GM23338 (cell line): ENCODE results near the gene SDR42E2. TPM values are rescaled to one million over a fixed set of nuclear protein-coding genes. Genes with fewer than 3 reads are reported as not detected.

Experiments
- ATAC-seq: fragments of 200-7000 bp; cut with Tn5 transposase; 3 replicates; pipeline ENCODE4 v1.9.1; 2020
- DNase-seq: peaks from one replicate; pipeline ENCODE4 v3.0.0-alpha.2; 2015; ENCODE audit warnings: low spot score
- H2AFZ ChIP-seq: fragments of 200-600 bp; sonication (generic); 2 replicates; pipeline ENCODE4 v1.8.0; 2016; ENCODE audit warnings: antibody characterized with exemption, mild to moderate bottlenecking, moderate library complexity
- H3F3A ChIP-seq: fragments of 200-600 bp; sonication (generic); replicated peaks from 2 replicates; pipeline ENCODE4 v1.8.0; 2017; ENCODE audit warnings: antibody characterized with exemption, mixed run types, low read depth
- H3K27ac ChIP-seq: fragments of 200-600 bp; sonication (generic); 2 replicates; pipeline ENCODE4 v1.6.1; 2016; ENCODE audit warnings: low read depth
- H3K27me3 ChIP-seq: fragments of 200-600 bp; sonication (generic); 2 replicates; pipeline ENCODE4 v1.8.0; 2016; ENCODE audit warnings: mild to moderate bottlenecking, mixed run types, moderate library complexity; ENCODE audit not compliant: insufficient read depth
- H3K36me3 ChIP-seq: fragments of 200-600 bp; sonication (generic); 2 replicates; pipeline ENCODE4 v1.8.0; 2016; ENCODE audit warnings: mild to moderate bottlenecking; ENCODE audit not compliant: insufficient read depth
- H3K4me1 ChIP-seq: fragments of 200-600 bp; sonication (generic); 2 replicates; pipeline ENCODE4 v1.8.0; 2016; ENCODE audit warnings: mild to moderate bottlenecking, moderate library complexity; ENCODE audit not compliant: insufficient read depth
- H3K4me2 ChIP-seq: fragments of 200-600 bp; sonication (generic); 2 replicates; pipeline ENCODE4 v1.7.1; 2017; ENCODE audit warnings: mixed run types
- H3K4me3 ChIP-seq: fragments of 200-600 bp; sonication (generic); 2 replicates; pipeline ENCODE4 v1.6.1; 2016; ENCODE audit warnings: mixed run types
- H3K79me2 ChIP-seq: fragments of 200-600 bp; sonication (generic); replicated peaks from 2 replicates; pipeline ENCODE4 v1.8.0; 2017; ENCODE audit warnings: mild to moderate bottlenecking; ENCODE audit not compliant: insufficient read depth
- H3K9me2 ChIP-seq: fragments of 200-600 bp; sonication (generic); 2 replicates; pipeline ENCODE4 v1.8.0; 2017; ENCODE audit not compliant: insufficient read depth
- H4K20me1 ChIP-seq: fragments of 200-600 bp; sonication (generic); replicated peaks from 2 replicates; pipeline ENCODE4 v1.8.0; 2017; ENCODE audit warnings: mild to moderate bottlenecking; ENCODE audit not compliant: insufficient read depth
- H3K27ac Mint-ChIP-seq: 2 replicates; pipeline ENCODE4 v1.8.0; 2020; ENCODE audit warnings: inconsistent platforms, mild to moderate bottlenecking, moderate library complexity, mixed read lengths
- H3K27me3 Mint-ChIP-seq: 3 replicates; pipeline ENCODE4 v1.8.0; 2022; ENCODE audit warnings: low read depth, mild to moderate bottlenecking, moderate library complexity, mixed read lengths, inconsistent platforms; ENCODE audit not compliant: insufficient read depth, poor library complexity
- H3K36me3 Mint-ChIP-seq: 3 replicates; pipeline ENCODE4 v1.8.0; 2021; ENCODE audit warnings: low read depth, mild to moderate bottlenecking, inconsistent platforms, moderate library complexity, mixed read lengths
- H3K4me1 Mint-ChIP-seq: 3 replicates; pipeline ENCODE4 v1.8.0; 2020; ENCODE audit warnings: mild to moderate bottlenecking, inconsistent platforms, mixed read lengths
- H3K4me3 Mint-ChIP-seq: 3 replicates; pipeline ENCODE4 v1.8.0; 2021; ENCODE audit warnings: moderate library complexity, mild to moderate bottlenecking, inconsistent platforms, mixed read lengths
- H3K9me3 Mint-ChIP-seq: 3 replicates; pipeline ENCODE4 v1.8.0; 2020; ENCODE audit warnings: moderate library complexity, mild to moderate bottlenecking, inconsistent platforms, mixed read lengths
- CREB1 ChIP-seq: fragments of 250-450 bp; sonication (Bioruptor Pico); IDR thresholded peaks from 2 replicates; pipeline ENCODE4 v1.5.0; 2020; ENCODE audit warnings: low read depth, mild to moderate bottlenecking, moderate library complexity
- EZH2phosphoT487 ChIP-seq: fragments of 200-600 bp; sonication (generic); IDR thresholded peaks from one replicate; pipeline ENCODE4 v1.8.1; 2018; ENCODE audit warnings: antibody characterized with exemption; ENCODE audit not compliant: unreplicated experiment
- JUNB ChIP-seq: IDR thresholded peaks from one replicate; pipeline ENCODE4 v1.6.1; 2016; ENCODE audit warnings: antibody characterized with exemption; ENCODE audit not compliant: unreplicated experiment
- NANOG ChIP-seq: IDR thresholded peaks from 2 replicates; pipeline ENCODE4 v1.6.1; 2016; ENCODE audit warnings: antibody characterized with exemption, borderline replicate concordance
- POLR2AphosphoS5 ChIP-seq: IDR thresholded peaks from 2 replicates; pipeline ENCODE4 v1.6.1; 2016; ENCODE audit warnings: antibody characterized with exemption, low read depth
- polyA plus RNA-seq: library from polyadenylated mRNA; unstranded; fragments of >200 nt; fragmentation: Nextera tagmentation; extraction: Ambion mirVana; gene quantifications from 2 replicates; pipeline ENCODE4 v1.2.1, GENCODE V29; 2016
- total RNA-seq: library from RNA; depleted of rRNA; stranded (reverse); fragments of >200 nt; shearing (Covaris generic); gene quantifications from 2 replicates; pipeline ENCODE4 v1.2.3, GENCODE V29; 2014
- TF ChIP-seq, protein P1 (sequence below): IDR thresholded peaks from one replicate; pipeline ENCODE4 v1.6.1; 2018; ENCODE audit warnings: antibody characterized with exemption; ENCODE audit not compliant: unreplicated experiment
- TF ChIP-seq, protein P2 (sequence below), 2 experiments: fragments of 200-600 bp in 1 of 2; sonication (generic) in 1 of 2; conservative IDR thresholded peaks; 2 replicates each; pipeline versions ENCODE4 v1.5.1 to v1.6.1; 2016 to 2017; ENCODE audit warnings: antibody characterized with exemption in 2 of 2, low read depth in 2 of 2, mild to moderate bottlenecking in 2 of 2, moderate library complexity in 1 of 2
- TF ChIP-seq, protein P3 (sequence below): fragments of 250-450 bp; sonication (Bioruptor Pico); IDR thresholded peaks from 2 replicates; pipeline ENCODE4 v1.5.0; 2020; ENCODE audit warnings: mild to moderate bottlenecking, moderate library complexity
- TF ChIP-seq, protein P4 (sequence below): IDR thresholded peaks from 2 replicates; pipeline ENCODE4 v1.6.1; 2016; ENCODE audit warnings: antibody characterized with exemption

The SDR42E2 gene
- total and polyA plus RNA-seq, 2 experiments from 2014 or later = 0.15 TPM; not detected in 1

DNA sequence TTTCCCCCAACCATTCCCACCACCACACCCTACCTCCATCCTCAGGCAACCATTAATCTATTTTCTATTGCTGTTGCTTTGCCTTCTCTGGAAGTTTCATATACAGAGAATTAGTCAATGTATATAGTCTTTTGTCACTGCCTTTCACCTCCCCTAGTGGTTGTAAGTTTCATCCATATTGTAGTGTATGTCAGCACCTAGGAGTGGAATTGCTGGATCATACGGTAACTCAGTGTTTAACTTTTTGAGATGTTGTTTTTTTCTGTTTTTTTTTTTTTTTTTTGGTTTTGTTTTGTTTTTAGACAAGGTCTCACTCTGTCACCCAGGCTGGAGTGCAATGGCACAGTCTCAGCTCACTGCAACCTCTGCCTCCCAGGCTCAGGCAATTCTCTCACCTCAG is 60.7 kb downstream of the SDR42E2 start:
- no peak overlapping the region for H3K4me3 ChIP-seq
- H3K4me1 ChIP-seq = peaks cover 15% of the 10 kb centered on the region
- no peak overlapping the region for H3K4me3 Mint-ChIP-seq
- no peaks in the 10 kb centered on the region for H3K36me3 ChIP-seq
- no peak for DNase-seq
- no peaks in the 10 kb centered on the region for H3K9me2 ChIP-seq
- H3K27ac ChIP-seq = peak overlapping the region; percentile 82; the same call in 1 of the 2 replicates
- no peak overlapping the region for H2AFZ ChIP-seq
- H3F3A ChIP-seq = peaks cover 11% of the 10 kb centered on the region
- no peak overlapping the region for H3K4me2 ChIP-seq
- H3K4me1 Mint-ChIP-seq = peaks cover 18% of the 10 kb centered on the region
- ATAC-seq = no peak
- no peaks in the 10 kb centered on the region for H3K27me3 ChIP-seq
- H4K20me1 ChIP-seq = no peaks in the 10 kb centered on the region
- no peaks in the 10 kb centered on the region for H3K9me3 Mint-ChIP-seq
- H3K79me2 ChIP-seq = peaks cover 36% of the 10 kb centered on the region
- no peak for TF ChIP-seq JUNB
- no peak for TF ChIP-seq CREB1 (CRISPR knock-in tag)
- TF ChIP-seq, protein P1, sequence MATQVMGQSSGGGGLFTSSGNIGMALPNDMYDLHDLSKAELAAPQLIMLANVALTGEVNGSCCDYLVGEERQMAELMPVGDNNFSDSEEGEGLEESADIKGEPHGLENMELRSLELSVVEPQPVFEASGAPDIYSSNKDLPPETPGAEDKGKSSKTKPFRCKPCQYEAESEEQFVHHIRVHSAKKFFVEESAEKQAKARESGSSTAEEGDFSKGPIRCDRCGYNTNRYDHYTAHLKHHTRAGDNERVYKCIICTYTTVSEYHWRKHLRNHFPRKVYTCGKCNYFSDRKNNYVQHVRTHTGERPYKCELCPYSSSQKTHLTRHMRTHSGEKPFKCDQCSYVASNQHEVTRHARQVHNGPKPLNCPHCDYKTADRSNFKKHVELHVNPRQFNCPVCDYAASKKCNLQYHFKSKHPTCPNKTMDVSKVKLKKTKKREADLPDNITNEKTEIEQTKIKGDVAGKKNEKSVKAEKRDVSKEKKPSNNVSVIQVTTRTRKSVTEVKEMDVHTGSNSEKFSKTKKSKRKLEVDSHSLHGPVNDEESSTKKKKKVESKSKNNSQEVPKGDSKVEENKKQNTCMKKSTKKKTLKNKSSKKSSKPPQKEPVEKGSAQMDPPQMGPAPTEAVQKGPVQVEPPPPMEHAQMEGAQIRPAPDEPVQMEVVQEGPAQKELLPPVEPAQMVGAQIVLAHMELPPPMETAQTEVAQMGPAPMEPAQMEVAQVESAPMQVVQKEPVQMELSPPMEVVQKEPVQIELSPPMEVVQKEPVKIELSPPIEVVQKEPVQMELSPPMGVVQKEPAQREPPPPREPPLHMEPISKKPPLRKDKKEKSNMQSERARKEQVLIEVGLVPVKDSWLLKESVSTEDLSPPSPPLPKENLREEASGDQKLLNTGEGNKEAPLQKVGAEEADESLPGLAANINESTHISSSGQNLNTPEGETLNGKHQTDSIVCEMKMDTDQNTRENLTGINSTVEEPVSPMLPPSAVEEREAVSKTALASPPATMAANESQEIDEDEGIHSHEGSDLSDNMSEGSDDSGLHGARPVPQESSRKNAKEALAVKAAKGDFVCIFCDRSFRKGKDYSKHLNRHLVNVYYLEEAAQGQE = no peak
- TF ChIP-seq, protein P2, sequence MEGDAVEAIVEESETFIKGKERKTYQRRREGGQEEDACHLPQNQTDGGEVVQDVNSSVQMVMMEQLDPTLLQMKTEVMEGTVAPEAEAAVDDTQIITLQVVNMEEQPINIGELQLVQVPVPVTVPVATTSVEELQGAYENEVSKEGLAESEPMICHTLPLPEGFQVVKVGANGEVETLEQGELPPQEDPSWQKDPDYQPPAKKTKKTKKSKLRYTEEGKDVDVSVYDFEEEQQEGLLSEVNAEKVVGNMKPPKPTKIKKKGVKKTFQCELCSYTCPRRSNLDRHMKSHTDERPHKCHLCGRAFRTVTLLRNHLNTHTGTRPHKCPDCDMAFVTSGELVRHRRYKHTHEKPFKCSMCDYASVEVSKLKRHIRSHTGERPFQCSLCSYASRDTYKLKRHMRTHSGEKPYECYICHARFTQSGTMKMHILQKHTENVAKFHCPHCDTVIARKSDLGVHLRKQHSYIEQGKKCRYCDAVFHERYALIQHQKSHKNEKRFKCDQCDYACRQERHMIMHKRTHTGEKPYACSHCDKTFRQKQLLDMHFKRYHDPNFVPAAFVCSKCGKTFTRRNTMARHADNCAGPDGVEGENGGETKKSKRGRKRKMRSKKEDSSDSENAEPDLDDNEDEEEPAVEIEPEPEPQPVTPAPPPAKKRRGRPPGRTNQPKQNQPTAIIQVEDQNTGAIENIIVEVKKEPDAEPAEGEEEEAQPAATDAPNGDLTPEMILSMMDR (conservative IDR thresholded peaks at IDR 0.05; ENCODE audit: low read depth in 2 of 2) = peak in 1 of 2 experiments; percentile 21; a peak in 1 of 4 replicates
- no peaks in the 10 kb centered on the region for H3K27me3 Mint-ChIP-seq
- H3K27ac Mint-ChIP-seq = no peak overlapping the region
- peaks cover 12% of the 10 kb centered on the region for H3K36me3 Mint-ChIP-seq

DNA sequence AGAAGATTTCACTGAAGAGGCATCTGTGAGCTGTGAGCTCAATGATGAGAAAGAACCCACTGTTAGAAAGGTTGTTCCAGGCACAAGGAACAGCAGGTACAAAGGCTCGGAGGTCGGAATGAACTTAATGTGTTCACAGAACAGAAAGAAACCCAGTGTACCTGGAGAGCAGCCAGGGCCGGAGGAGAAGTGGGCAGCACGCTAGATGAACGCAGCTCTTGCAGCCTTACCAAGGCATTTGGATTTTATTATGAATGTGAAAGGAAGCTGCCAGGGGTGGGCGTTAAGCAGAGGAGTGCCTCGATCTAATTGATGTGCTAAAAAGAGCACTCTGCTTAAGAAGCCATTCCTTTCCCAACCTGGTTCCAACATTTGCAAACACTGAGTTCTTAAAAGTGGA is 62.8 kb downstream of the SDR42E2 start:
- peaks cover 15% of the 10 kb centered on the region for H3K4me1 ChIP-seq
- no peaks in the 10 kb centered on the region for H3K27me3 Mint-ChIP-seq
- H4K20me1 ChIP-seq = no peaks in the 10 kb centered on the region
- peak overlapping the region; percentile 28; the same call in 1 of the 3 replicates for H3K4me3 Mint-ChIP-seq
- peak overlapping the region; percentile 19; the same call in 1 of the 2 replicates for H2AFZ ChIP-seq
- H3K36me3 Mint-ChIP-seq = peaks cover 23% of the 10 kb centered on the region
- H3K4me3 ChIP-seq = peak overlapping the region; percentile 41
- H3K4me1 Mint-ChIP-seq = peaks cover 18% of the 10 kb centered on the region
- peak overlapping the region; percentile 71 for H3K4me2 ChIP-seq
- H3K27me3 ChIP-seq = no peaks in the 10 kb centered on the region
- H3K27ac ChIP-seq = peak overlapping the region; percentile 82
- no peaks in the 10 kb centered on the region for H3K9me3 Mint-ChIP-seq
- H3K36me3 ChIP-seq = 0 out of 2 replicates have a peak, but pooled peaks cover 2% of the 10 kb centered on the region
- H3K27ac Mint-ChIP-seq = peak overlapping the region; percentile 25; the same call in 1 of the 2 replicates
- peaks cover 37% of the 10 kb centered on the region for H3K79me2 ChIP-seq
- H3K9me2 ChIP-seq = no peaks in the 10 kb centered on the region
- H3F3A ChIP-seq = peaks cover 11% of the 10 kb centered on the region
- peak; percentile 84 for ATAC-seq
- peak; percentile 68 for DNase-seq
- TF ChIP-seq NANOG (0 out of 2 replicates have a peak, but pooled peaks have one; percentile 3), EZH2phosphoT487 (no peak), CREB1 (CRISPR knock-in tag) (no peak), POLR2AphosphoS5 (no peak)
- TF ChIP-seq, protein P3, sequence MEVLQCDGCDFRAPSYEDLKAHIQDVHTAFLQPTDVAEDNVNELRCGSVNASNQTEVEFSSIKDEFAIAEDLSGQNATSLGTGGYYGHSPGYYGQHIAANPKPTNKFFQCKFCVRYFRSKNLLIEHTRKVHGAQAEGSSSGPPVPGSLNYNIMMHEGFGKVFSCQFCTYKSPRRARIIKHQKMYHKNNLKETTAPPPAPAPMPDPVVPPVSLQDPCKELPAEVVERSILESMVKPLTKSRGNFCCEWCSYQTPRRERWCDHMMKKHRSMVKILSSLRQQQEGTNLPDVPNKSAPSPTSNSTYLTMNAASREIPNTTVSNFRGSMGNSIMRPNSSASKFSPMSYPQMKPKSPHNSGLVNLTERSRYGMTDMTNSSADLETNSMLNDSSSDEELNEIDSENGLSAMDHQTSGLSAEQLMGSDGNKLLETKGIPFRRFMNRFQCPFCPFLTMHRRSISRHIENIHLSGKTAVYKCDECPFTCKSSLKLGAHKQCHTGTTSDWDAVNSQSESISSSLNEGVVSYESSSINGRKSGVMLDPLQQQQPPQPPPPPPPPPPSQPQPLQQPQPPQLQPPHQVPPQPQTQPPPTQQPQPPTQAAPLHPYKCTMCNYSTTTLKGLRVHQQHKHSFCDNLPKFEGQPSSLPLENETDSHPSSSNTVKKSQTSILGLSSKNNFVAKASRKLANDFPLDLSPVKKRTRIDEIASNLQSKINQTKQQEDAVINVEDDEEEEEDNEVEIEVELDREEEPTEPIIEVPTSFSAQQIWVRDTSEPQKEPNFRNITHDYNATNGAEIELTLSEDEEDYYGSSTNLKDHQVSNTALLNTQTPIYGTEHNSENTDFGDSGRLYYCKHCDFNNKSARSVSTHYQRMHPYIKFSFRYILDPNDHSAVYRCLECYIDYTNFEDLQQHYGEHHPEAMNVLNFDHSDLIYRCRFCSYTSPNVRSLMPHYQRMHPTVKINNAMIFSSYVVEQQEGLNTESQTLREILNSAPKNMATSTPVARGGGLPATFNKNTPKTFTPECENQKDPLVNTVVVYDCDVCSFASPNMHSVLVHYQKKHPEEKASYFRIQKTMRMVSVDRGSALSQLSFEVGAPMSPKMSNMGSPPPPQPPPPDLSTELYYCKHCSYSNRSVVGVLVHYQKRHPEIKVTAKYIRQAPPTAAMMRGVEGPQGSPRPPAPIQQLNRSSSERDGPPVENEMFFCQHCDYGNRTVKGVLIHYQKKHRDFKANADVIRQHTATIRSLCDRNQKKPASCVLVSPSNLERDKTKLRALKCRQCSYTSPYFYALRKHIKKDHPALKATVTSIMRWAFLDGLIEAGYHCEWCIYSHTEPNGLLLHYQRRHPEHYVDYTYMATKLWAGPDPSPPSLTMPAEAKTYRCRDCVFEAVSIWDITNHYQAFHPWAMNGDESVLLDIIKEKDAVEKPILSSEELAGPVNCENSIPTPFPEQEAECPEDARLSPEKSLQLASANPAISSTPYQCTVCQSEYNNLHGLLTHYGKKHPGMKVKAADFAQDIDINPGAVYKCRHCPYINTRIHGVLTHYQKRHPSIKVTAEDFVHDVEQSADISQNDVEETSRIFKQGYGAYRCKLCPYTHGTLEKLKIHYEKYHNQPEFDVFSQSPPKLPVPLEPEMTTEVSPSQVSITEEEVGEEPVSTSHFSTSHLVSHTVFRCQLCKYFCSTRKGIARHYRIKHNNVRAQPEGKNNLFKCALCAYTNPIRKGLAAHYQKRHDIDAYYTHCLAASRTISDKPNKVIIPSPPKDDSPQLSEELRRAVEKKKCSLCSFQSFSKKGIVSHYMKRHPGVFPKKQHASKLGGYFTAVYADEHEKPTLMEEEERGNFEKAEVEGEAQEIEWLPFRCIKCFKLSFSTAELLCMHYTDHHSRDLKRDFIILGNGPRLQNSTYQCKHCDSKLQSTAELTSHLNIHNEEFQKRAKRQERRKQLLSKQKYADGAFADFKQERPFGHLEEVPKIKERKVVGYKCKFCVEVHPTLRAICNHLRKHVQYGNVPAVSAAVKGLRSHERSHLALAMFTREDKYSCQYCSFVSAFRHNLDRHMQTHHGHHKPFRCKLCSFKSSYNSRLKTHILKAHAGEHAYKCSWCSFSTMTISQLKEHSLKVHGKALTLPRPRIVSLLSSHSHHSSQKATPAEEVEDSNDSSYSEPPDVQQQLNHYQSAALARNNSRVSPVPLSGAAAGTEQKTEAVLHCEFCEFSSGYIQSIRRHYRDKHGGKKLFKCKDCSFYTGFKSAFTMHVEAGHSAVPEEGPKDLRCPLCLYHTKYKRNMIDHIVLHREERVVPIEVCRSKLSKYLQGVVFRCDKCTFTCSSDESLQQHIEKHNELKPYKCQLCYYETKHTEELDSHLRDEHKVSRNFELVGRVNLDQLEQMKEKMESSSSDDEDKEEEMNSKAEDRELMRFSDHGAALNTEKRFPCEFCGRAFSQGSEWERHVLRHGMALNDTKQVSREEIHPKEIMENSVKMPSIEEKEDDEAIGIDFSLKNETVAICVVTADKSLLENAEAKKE (CRISPR knock-in tag) = no peak
- TF ChIP-seq, protein P4, sequence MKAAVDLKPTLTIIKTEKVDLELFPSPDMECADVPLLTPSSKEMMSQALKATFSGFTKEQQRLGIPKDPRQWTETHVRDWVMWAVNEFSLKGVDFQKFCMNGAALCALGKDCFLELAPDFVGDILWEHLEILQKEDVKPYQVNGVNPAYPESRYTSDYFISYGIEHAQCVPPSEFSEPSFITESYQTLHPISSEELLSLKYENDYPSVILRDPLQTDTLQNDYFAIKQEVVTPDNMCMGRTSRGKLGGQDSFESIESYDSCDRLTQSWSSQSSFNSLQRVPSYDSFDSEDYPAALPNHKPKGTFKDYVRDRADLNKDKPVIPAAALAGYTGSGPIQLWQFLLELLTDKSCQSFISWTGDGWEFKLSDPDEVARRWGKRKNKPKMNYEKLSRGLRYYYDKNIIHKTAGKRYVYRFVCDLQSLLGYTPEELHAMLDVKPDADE = no peak
